Hepatocyte (in vitro differentiated cells): ENCODE results near the gene CPZ. TPM values are rescaled to one million over a fixed set of nuclear protein-coding genes. Genes with fewer than 3 reads are reported as not detected.

ENCODE experiments used
- DNase-seq: peaks from one replicate; pipeline ENCODE4 v3.0.0-alpha.2; 2016; ENCODE audit warnings: low spot score
- H2AFZ ChIP-seq: fragments of 200-600 bp; sonication (generic); 2 replicates; pipeline ENCODE4 v1.6.0; 2016; ENCODE audit warnings: antibody characterized with exemption, mild to moderate bottlenecking
- H3K27ac ChIP-seq: fragments of 200-600 bp; sonication (generic); 2 replicates; pipeline ENCODE4 v1.5.1; 2016; ENCODE audit warnings: mild to moderate bottlenecking
- H3K27me3 ChIP-seq: fragments of 200-600 bp; sonication (generic); 2 replicates; pipeline ENCODE4 v1.6.1; 2016
- H3K36me3 ChIP-seq: fragments of 200-600 bp; sonication (generic); replicated peaks from 2 replicates; pipeline ENCODE4 v1.5.1; 2016; ENCODE audit warnings: low read depth; ENCODE audit not compliant: insufficient read depth
- H3K4me1 ChIP-seq: fragments of 200-600 bp; sonication (generic); 2 replicates; pipeline ENCODE4 v1.5.1; 2016; ENCODE audit warnings: mild to moderate bottlenecking, moderate library complexity; ENCODE audit not compliant: insufficient read depth
- H3K4me2 ChIP-seq: fragments of 200-600 bp; sonication (generic); 2 replicates; pipeline ENCODE4 v1.6.0; 2016
- H3K4me3 ChIP-seq: fragments of 200-600 bp; sonication (generic); 2 replicates; pipeline ENCODE4 v1.5.1; 2016; ENCODE audit warnings: mild to moderate bottlenecking
- H3K79me2 ChIP-seq: fragments of 200-600 bp; sonication (generic); 2 replicates; pipeline ENCODE4 v1.6.0; 2017; ENCODE audit warnings: mild to moderate bottlenecking
- H3K9me2 ChIP-seq: fragments of 200-600 bp; sonication (generic); replicated peaks from 2 replicates; pipeline ENCODE4 v1.6.0; 2017; ENCODE audit warnings: mild to moderate bottlenecking; ENCODE audit not compliant: insufficient read depth
- H3K9me3 ChIP-seq: fragments of 200-600 bp; sonication (generic); 2 replicates; pipeline ENCODE4 v1.5.1; 2016; ENCODE audit warnings: low read depth, mild to moderate bottlenecking
- H4K20me1 ChIP-seq: fragments of 200-600 bp; sonication (generic); 2 replicates; pipeline ENCODE4 v1.6.0; 2016; ENCODE audit warnings: mild to moderate bottlenecking; ENCODE audit not compliant: insufficient read depth, poor library complexity, severe bottlenecking
- EZH2 ChIP-seq: fragments of 200-600 bp; sonication (generic); IDR thresholded peaks from 2 replicates; pipeline ENCODE4 v1.6.1; 2016; ENCODE audit warnings: antibody characterized with exemption, mild to moderate bottlenecking, borderline replicate concordance
- EZH2phosphoT487 ChIP-seq: fragments of 200-600 bp; sonication (generic); IDR thresholded peaks from one replicate; pipeline ENCODE4 v1.6.1; 2018; ENCODE audit warnings: antibody characterized with exemption, mild to moderate bottlenecking, low read depth, moderate library complexity; ENCODE audit not compliant: unreplicated experiment, severe bottlenecking
- WGBS: methylation state at CpG from one replicate; pipeline ENCODE4 v1.1.6; 2016; ENCODE audit warnings: low lambda C conversion rate; ENCODE audit errors: missing lambda C conversion rate; 5-methylcytosine and 5-hydroxymethylcytosine counted together
- polyA plus RNA-seq: library from polyadenylated mRNA; unstranded; fragments of >200 nt; fragmentation: Nextera tagmentation; extraction: Ambion mirVana; gene quantifications from 2 replicates; pipeline ENCODE4 v1.2.1, GENCODE V29; 2016
- total RNA-seq: library from RNA; depleted of rRNA; stranded (reverse); fragments of >200 nt; gene quantifications from 2 replicates; pipeline ENCODE4 v1.2.3, GENCODE V29; 2014
- TF ChIP-seq, protein P1 (sequence below): fragments of 200-600 bp; sonication (generic); IDR thresholded peaks from 2 replicates; pipeline ENCODE4 v1.5.1; 2016; ENCODE audit warnings: antibody characterized with exemption, mild to moderate bottlenecking; ENCODE audit not compliant: poor library complexity

The CPZ gene
- total and polyA plus RNA-seq, 2 experiments from 2014 or later = 34.8 to 113 TPM

- Histone ChIP-seq H3K4me3 (no peak overlapping the region), H3K4me1 (no peaks in the 10 kb centered on the region), H3K9me2 (no peaks in the 10 kb centered on the region), H3K4me2 (no peak overlapping the region), H3K27ac (no peak overlapping the region), H3K27me3 (peaks cover 38% of the 10 kb centered on the region), H2AFZ (no peak overlapping the region), H3K9me3 (no peaks in the 10 kb centered on the region), H3K79me2 (no peaks in the 10 kb centered on the region), H4K20me1 (no peaks in the 10 kb centered on the region), H3K36me3 (no peaks in the 10 kb centered on the region)
- 86% methylated on average over 19 of the region's 19 CpGs for WGBS
- no peak for DNase-seq
- TF ChIP-seq, protein P1, sequence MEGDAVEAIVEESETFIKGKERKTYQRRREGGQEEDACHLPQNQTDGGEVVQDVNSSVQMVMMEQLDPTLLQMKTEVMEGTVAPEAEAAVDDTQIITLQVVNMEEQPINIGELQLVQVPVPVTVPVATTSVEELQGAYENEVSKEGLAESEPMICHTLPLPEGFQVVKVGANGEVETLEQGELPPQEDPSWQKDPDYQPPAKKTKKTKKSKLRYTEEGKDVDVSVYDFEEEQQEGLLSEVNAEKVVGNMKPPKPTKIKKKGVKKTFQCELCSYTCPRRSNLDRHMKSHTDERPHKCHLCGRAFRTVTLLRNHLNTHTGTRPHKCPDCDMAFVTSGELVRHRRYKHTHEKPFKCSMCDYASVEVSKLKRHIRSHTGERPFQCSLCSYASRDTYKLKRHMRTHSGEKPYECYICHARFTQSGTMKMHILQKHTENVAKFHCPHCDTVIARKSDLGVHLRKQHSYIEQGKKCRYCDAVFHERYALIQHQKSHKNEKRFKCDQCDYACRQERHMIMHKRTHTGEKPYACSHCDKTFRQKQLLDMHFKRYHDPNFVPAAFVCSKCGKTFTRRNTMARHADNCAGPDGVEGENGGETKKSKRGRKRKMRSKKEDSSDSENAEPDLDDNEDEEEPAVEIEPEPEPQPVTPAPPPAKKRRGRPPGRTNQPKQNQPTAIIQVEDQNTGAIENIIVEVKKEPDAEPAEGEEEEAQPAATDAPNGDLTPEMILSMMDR = no peak
- no peak for TF ChIP-seq EZH2
Measured at GRCh38 chr4:8665406-8666360, 73.1 kb downstream of the CPZ start.

- Histone ChIP-seq H3K9me3 (no peaks in the 10 kb centered on the region), H3K27me3 (peaks cover 38% of the 10 kb centered on the region), H2AFZ (no peak overlapping the region), H3K27ac (no peak overlapping the region), H3K9me2 (no peaks in the 10 kb centered on the region), H4K20me1 (no peaks in the 10 kb centered on the region), H3K36me3 (no peaks in the 10 kb centered on the region), H3K4me1 (no peaks in the 10 kb centered on the region), H3K4me3 (no peak overlapping the region), H3K79me2 (no peaks in the 10 kb centered on the region), H3K4me2 (no peak overlapping the region)
- no peak for DNase-seq
- no peak for TF ChIP-seq EZH2phosphoT487
- TF ChIP-seq, protein P1 = no peak
- TF ChIP-seq EZH2 = no peak
- WGBS = 72% methylated on average over 6 of the region's 6 CpGs
Measured at GRCh38 chr4:8666581-8666980, 74.0 kb downstream of the CPZ start.

Other genes with a start within 250 kb of the CPZ start
- 21.0 and 22.5 TPM in 2 replicates for gene ACOX3, start 152.0 kb upstream of the CPZ start, total RNA-seq
- gene ACOX3, start 152.0 kb upstream of the CPZ start, polyA plus RNA-seq = 13.9 and 17.6 TPM in 2 replicates
- gene TRMT44, start 152.0 kb upstream of the CPZ start, total RNA-seq = 13.2 and 20.1 TPM in 2 replicates
- 8.2 and 13.2 TPM in 2 replicates for gene TRMT44, start 152.0 kb upstream of the CPZ start, polyA plus RNA-seq
- gene GPR78, start 12.4 kb upstream of the CPZ start, total RNA-seq = 0.36 and 1.0 TPM in 2 replicates
- 0.28 and 0.57 TPM in 2 replicates for gene GPR78, start 12.4 kb upstream of the CPZ start, polyA plus RNA-seq